HG02870 (cell line): ENCODE results near the gene PTS.

ENCODE experiments used
- ATAC-seq: cut with Tn5 transposase; IDR thresholded peaks from one replicate; pipeline ENCODE4 v1.9.1; 2021; ENCODE audit warnings: mild to moderate bottlenecking, moderate library complexity; ENCODE audit not compliant: unreplicated experiment

PTS gene

DNA sequence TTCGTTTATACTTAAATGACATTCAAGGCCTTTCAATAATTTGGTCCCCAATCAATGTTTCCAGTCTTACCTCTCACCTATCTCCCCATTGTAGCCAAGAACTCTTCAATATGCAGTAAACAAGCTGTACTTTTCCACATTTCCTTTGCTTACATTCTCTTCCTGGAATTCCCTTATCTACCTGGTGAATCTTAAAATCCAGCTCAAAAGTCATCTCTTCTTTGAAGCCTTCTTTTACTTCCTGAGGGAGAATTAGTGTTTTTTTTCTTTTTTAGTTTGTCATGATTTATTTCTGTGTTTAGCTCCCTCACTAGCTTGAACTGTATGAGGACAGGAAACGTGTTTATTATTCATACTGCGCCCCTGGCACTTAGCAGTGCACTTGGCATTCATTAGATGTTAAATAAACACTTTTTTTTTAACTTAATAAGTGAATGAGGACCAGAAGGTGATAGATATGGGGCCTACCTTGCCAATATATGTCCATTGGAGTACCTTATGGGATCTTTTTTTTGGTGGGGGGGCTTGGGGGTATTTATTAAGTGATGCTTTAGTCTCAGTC lies 4.9 kb upstream of the PTS start:
- ATAC-seq = no peak

- ATAC-seq = no peak
Observed at GRCh38 chr11:112222303-112222702, 3.9 kb upstream of the PTS start.

- no peak for ATAC-seq
Observed at GRCh38 chr11:112223121-112223520, 3.1 kb upstream of the PTS start.

DNA sequence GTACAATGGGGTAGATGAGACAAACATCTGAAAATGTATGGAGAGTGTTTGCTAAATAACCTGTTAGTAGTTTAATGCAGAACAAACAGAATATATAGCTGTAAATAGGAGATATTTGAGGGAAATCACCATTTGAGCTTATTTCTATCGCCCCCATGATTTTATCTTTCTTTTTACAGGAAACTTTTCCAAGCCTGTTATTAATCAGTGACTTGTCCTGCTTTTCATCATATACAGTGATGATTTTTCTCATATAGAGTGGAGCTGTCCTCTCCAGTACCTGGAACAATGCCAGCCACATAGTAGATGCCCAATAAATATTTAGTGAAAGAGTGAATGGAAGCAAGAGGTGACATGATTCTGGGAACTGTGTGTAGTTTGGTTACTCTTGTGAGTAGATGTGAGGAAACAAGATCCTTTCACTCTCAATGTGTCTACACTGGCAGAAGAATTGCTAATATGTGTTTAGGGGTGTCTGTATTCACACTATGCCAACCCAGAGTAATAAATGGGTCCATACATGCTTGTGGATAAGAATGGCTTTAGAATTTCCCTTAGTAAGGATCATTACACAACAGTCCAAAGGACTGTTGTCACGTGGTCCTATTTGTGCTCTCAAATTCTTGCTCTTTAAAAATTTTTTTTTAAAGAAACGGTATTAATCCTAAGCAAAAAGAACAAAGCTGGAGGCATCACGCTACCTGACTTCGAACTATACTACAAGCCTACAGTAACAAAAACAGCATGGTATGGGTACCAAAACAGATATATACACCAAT lies 2.3 kb upstream of the PTS start:
- no peak for ATAC-seq

DNA sequence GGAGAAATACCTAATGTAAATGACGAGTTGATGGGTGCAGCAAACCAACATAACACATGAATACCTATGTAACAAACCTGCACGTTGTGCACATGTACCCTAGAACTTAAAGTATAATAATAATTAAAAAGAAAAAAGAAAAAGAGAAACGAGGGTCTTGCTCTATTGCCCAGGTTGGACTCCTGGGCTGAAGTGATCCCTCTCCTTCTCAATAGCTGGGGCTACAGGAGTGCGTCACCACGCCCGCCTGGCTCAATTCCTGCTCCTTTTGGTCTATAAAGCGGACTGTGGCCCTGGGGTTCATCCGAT lies 521 bp upstream of the PTS start:
- no peak for ATAC-seq

DNA sequence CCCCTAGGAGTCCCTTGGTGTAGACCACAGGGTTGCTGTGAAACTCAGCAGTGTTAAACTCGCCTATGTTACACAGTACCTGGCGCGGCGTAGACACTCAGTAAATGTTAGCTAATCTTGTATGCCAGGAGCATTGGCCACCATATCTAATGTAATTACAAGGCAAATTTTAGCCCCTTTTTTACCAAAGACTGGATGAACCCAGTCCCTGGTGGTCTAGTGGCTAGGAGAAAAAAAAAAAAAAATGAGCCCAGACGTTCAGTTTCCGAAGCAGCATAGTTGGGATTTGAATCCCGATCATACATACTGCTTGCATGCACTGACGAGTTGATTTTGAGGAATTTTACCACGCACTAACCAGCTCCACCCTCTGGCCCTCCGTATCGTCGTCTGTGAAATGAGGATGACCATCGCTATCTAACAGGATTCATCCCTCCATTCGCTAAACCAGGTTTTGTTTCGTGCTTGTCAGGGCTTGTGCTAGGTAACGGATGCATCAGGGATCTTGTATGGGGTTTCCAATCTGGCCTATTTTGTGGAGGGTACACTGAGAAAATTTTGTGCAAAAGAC lies 688 bp downstream of the PTS start:
- peak; percentile 54 for ATAC-seq

DNA sequence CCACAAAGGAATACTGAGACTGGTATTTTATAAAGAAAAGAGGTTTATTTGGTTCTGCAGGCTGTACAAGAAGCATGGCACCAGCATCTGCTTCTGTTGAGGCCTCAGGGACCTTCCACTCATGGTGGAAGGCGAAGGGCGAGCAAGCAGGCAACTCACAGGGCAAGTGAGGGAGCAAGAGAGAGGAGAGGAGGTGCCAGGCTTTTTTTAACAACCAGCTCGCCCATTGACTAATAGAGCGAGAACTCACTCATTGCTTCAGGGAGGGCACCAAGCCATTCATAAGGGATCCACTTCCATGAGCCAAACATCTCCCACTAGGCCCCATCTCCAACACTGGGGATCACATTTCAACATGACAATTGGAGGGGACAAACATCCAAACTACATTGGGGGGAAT lies 1.2 kb downstream of the PTS start:
- no peak for ATAC-seq

DNA sequence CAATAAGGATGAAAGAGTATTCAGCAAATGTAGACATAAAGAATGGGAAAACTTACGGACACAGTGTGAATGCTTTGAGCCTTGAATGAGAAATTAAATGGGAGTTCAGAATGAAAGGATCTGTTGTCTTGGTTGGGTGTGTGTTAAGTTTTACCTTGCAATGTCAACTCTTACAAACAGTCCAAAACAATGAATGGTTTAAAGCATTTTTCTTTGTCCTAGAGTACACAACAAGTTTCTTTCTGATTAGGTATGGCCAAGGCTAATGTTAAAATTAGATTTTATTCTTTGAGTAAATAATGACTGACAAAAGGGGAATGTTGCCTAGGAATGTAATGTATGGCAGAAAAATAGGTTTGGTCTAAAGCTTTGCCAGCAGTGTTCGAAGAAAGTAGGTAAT lies 2.5 kb downstream of the PTS start:
- no peak for ATAC-seq

DNA sequence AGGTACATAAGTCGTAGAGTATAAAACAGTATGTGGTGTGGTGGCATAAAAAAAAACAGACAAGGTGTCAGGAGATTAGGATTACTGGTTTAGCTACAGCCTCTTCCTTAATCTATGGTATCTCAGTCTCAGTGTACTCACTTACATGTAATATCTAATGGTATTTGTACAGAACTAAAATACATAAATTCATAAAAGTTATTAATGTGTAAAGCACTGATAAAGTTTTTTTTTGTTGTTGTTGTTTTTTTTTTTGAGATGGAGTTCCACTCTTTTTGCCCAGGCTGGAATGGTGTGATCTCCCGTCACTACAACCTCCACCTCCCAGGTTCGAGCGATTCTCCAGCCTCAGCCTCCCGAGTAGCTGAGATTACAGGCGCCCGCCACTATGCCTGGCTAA lies 2.9 kb downstream of the PTS start:
- ATAC-seq = no peak

GRCh38 chr11:112229746-112230433 lies 3.7 kb downstream of the PTS start:
- ATAC-seq = no peak

DNA sequence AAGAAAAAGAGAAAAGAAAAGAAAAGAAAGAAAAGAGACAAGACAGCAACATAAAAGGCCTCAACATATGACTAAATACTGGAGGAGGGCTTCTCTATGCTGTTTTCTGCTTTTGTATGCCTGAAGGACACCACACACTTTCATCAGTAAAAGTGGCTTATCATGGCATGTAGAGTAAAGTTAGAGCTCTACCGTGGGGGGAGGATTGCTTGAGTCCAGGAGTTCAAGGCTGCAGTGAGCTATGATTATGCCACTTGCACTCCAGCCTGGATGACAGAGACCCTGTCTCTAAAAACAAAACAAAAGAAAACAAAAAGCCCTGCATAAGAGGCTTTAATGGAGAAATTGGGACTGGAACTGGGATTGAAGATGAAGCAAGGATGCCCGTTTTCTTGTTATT lies 5.7 kb downstream of the PTS start:
- ATAC-seq = no peak

GRCh38 chr11:112235750-112236390 lies 9.6 kb downstream of the PTS start:
- no peak for ATAC-seq

DNA sequence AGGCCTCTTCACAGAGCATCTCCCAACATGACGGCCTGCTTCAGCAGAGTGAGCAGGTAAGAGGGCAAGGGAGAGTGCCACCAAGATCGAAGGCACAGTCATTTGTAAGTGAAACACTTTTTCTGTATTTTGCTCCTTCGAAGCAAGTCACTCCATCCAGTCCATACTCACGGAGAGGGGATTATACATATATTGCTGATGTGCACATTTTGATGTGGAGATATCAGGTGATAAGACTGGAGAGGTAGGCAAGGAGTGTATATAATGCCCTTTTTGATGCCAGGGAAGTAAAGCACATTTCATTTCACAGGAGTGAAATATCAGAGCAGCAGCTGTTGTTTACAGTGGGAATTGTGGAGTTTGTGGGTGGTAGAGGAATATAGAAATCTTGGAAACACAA lies 11.2 kb downstream of the PTS start:
- ATAC-seq = no peak

GRCh38 chr11:112238041-112238440 lies 11.8 kb downstream of the PTS start:
- ATAC-seq = no peak

DNA sequence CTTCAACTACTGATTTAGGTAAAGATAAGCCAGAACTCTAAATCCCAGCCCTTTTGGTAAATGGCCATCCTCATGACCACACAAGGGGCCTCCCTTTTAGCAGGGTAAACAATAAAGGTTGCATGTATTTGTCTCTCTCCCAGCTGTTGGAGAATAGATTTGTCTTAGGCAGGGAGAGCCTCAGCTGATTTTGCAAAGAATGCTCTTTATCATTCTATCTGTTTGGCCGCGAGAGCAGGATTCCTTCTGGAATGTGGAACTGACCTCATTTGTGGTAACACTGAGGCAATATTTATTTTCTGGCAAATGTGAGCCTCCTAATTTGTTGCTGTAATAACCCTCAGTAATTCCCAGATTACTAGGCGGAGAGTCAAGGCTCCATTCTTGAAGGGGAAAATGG lies 15.3 kb downstream of the PTS start:
- ATAC-seq = no peak

GRCh38 chr11:112247201-112247600 lies 21.0 kb downstream of the PTS start:
- no peak for ATAC-seq

- no peak for ATAC-seq
Observed at GRCh38 chr11:112248201-112248600, 22.0 kb downstream of the PTS start.

- ATAC-seq = no peak
Observed at GRCh38 chr11:112249871-112250610, 23.8 kb downstream of the PTS start.

DNA sequence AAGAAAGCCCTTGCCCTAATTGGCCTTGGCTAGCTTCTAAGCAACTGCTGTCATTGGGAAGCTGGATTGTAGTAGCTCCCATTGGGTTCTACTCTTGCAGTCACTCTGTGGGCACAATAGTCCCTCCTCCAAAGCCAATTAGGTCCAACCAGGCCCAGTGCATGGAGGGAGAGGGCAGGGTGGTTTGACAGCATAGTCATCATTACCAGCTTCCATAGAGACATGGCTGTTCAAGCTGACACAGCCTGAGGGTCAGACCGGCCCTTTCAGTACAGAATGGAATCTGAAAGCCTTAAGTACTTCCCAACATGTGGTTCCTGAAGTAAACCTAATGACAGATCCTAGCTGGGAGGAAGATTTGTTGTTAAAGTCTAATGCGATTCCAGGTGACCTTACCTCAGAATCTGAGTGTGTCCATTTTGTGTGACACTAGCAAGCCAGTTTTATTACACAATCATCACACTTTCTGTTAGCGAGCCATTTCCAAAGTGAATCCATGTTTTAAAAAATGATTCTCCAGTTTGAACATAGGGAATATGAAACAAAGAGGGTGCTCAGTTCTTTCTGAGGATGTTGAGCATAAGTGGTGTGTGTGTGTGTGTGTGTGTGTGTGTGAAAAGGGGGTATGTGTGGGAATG lies 27.5 kb downstream of the PTS start:
- no peak for ATAC-seq

GRCh38 chr11:112255067-112255720 lies 29.0 kb downstream of the PTS start:
- ATAC-seq = no peak
